OCI-LY1 (cell line): Measurements from ENCODE around the gene IFT25.

ENCODE experiments used
- H2AFZ ChIP-seq: fragments of 200-600 bp; sonication (generic), shearing (Covaris generic); 2 replicates; pipeline ENCODE4 v1.6.0; 2014; ENCODE audit warnings: antibody characterized with exemption, mild to moderate bottlenecking, low read length
- H3F3A ChIP-seq: fragments of 200-600 bp; sonication (generic), shearing (Covaris generic); 2 replicates; pipeline ENCODE4 v1.6.0; 2014; ENCODE audit warnings: mild to moderate bottlenecking, antibody characterized with exemption, low read length, moderate library complexity; ENCODE audit not compliant: insufficient read depth
- H3K27ac ChIP-seq: fragments of 200-600 bp; sonication (generic); 2 replicates; pipeline ENCODE4 v1.5.1; 2014; ENCODE audit warnings: low read length, mixed run types, mild to moderate bottlenecking, low read depth; ENCODE audit not compliant: poor library complexity, severe bottlenecking
- H3K27me3 ChIP-seq: fragments of 200-600 bp; sonication (generic); 2 replicates; pipeline ENCODE4 v1.6.0; 2014; ENCODE audit warnings: antibody characterized with exemption, mild to moderate bottlenecking, low read length, moderate library complexity; ENCODE audit not compliant: insufficient read depth
- H3K36me3 ChIP-seq: fragments of 200-600 bp; sonication (generic); 2 replicates; pipeline ENCODE4 v1.6.1; 2014; ENCODE audit warnings: mild to moderate bottlenecking, antibody characterized with exemption, low read length, moderate library complexity, mixed read lengths; ENCODE audit not compliant: insufficient read depth
- H3K4me1 ChIP-seq: fragments of 200-600 bp; sonication (generic); 2 replicates; pipeline ENCODE4 v1.5.1; 2014; ENCODE audit warnings: mild to moderate bottlenecking, low read length, moderate library complexity; ENCODE audit not compliant: insufficient read depth, severe bottlenecking
- H3K4me2 ChIP-seq: fragments of 200-600 bp; sonication (generic), shearing (Covaris generic); 2 replicates; pipeline ENCODE4 v1.6.1; 2014; ENCODE audit warnings: low read length
- H3K4me3 ChIP-seq: fragments of 200-600 bp; sonication (generic); 2 replicates; pipeline ENCODE4 v1.5.1; 2014; ENCODE audit warnings: low read length, low read depth, mild to moderate bottlenecking, mixed read lengths; ENCODE audit not compliant: poor library complexity, severe bottlenecking
- H3K79me2 ChIP-seq: fragments of 200-600 bp; shearing (Covaris generic); 2 replicates; pipeline ENCODE4 v1.6.1; 2016; ENCODE audit warnings: mixed run types, low read length, mixed read lengths; ENCODE audit not compliant: insufficient read depth
- H3K9ac ChIP-seq: fragments of 200-600 bp; sonication (generic), shearing (Covaris generic); 2 replicates; pipeline ENCODE4 v1.6.1; 2014; ENCODE audit warnings: mild to moderate bottlenecking, low read length, mixed read lengths
- H3K9me2 ChIP-seq: fragments of 200-600 bp; sonication (generic), shearing (Covaris generic); 2 replicates; pipeline ENCODE4 v1.6.1; 2014; ENCODE audit warnings: low read depth, mild to moderate bottlenecking, low read length, mixed read lengths
- H3K9me3 ChIP-seq: fragments of 200-600 bp; shearing (Covaris generic); 2 replicates; pipeline ENCODE4 v1.6.1; 2014; ENCODE audit warnings: low read length, mixed read lengths
- H4K20me1 ChIP-seq: fragments of 200-600 bp; sonication (generic), shearing (Covaris generic); 2 replicates; pipeline ENCODE4 v1.6.0; 2016; ENCODE audit warnings: mild to moderate bottlenecking, low read length; ENCODE audit not compliant: insufficient read depth
- CTCF ChIP-seq: fragments of 200-600 bp; sonication (generic), shearing (Covaris generic); IDR thresholded peaks from 2 replicates; pipeline ENCODE4 v1.5.1; 2017; ENCODE audit warnings: mild to moderate bottlenecking, antibody characterized with exemption, low read length, moderate library complexity, mixed read lengths
- EZH2 ChIP-seq: fragments of 200-600 bp; sonication (generic), shearing (Covaris generic); IDR thresholded peaks from 2 replicates; pipeline ENCODE4 v1.8.0; 2017; ENCODE audit warnings: borderline replicate concordance, mixed run types, mild to moderate bottlenecking, antibody characterized with exemption, low read length, moderate library complexity, mixed read lengths

IFT25 gene

GRCh38 chr1:53936430-53936829 is 9.1 kb downstream of the IFT25 start:
- Histone ChIP-seq H3K27me3 (no peaks in the 10 kb centered on the region), H3K4me1 (no peaks in the 10 kb centered on the region), H3K9me2 (no peaks in the 10 kb centered on the region), H3K9ac (no peak overlapping the region), H3F3A (no peaks in the 10 kb centered on the region), H3K79me2 (no peaks in the 10 kb centered on the region; the same call in 1 of the 2 replicates), H4K20me1 (no peaks in the 10 kb centered on the region), H3K9me3 (peaks cover 12% of the 10 kb centered on the region), H3K4me2 (no peak overlapping the region), H3K36me3 (peaks cover 79% of the 10 kb centered on the region), H2AFZ (no peak overlapping the region), H3K27ac (no peak overlapping the region), H3K4me3 (no peak overlapping the region)
- no peak for TF ChIP-seq EZH2
- TF ChIP-seq CTCF: no peak

- H3K79me2 ChIP-seq: no peaks in the 10 kb centered on the region
- no peaks in the 10 kb centered on the region for H3K9me2 ChIP-seq
- no peaks in the 10 kb centered on the region for H3F3A ChIP-seq
- peaks cover 12% of the 10 kb centered on the region for H3K9me3 ChIP-seq
- no peak overlapping the region for H3K27ac ChIP-seq
- peaks cover 78% of the 10 kb centered on the region for H3K36me3 ChIP-seq
- H3K4me3 ChIP-seq: no peak overlapping the region
- no peaks in the 10 kb centered on the region for H3K27me3 ChIP-seq
- TF ChIP-seq EZH2 (no peak), CTCF (no peak)
- no peaks in the 10 kb centered on the region for H3K4me1 ChIP-seq
- H2AFZ ChIP-seq: no peak overlapping the region
- H3K9ac ChIP-seq: no peak overlapping the region
- no peaks in the 10 kb centered on the region for H4K20me1 ChIP-seq
- no peak overlapping the region for H3K4me2 ChIP-seq
Measured at GRCh38 chr1:53934170-53934765, 11.2 kb downstream of the IFT25 start.

- Histone ChIP-seq H3K9me3 (peaks cover 12% of the 10 kb centered on the region), H3K36me3 (peaks cover 80% of the 10 kb centered on the region), H3K4me1 (no peaks in the 10 kb centered on the region), H3K27me3 (no peaks in the 10 kb centered on the region), H3K4me3 (no peak overlapping the region), H4K20me1 (no peaks in the 10 kb centered on the region), H3K9me2 (no peaks in the 10 kb centered on the region), H3K9ac (no peak overlapping the region), H3K27ac (no peak overlapping the region), H3F3A (no peaks in the 10 kb centered on the region), H3K79me2 (no peaks in the 10 kb centered on the region), H3K4me2 (no peak overlapping the region), H2AFZ (no peak overlapping the region)
- TF ChIP-seq CTCF (no peak), EZH2 (no peak)
Measured at GRCh38 chr1:53931523-53931922, 14.0 kb downstream of the IFT25 start.
